ENCODE results near the gene GMDS.

The GMDS gene

GRCh38 chr6:1607516-1608221, 637.7 kb downstream of the GMDS start:
- H3K4me3 ChIP-seq (ENCODE audit: low read length): no peak overlapping the region
- peaks cover 57% of the 10 kb centered on the region for H3K27me3 ChIP-seq (replicated peaks; ENCODE audit: insufficient read depth, low read length)
- no peak overlapping the region for H3K4me2 ChIP-seq (ENCODE audit: low read depth, low read length)
- H3K4me1 ChIP-seq (ENCODE audit: low read length): no peaks in the 10 kb centered on the region
- TF ChIP-seq CTCF (IDR thresholded peaks at IDR 0.05; ENCODE audit: low read length) (no peak), EZH2 (optimal IDR thresholded peaks at IDR 0.05; ENCODE audit: low read depth, low read length) (no peak), EZH2phosphoT487 (IDR thresholded peaks at IDR 0.05; ENCODE audit: low read length) (no peak)
- no peak for DNase-seq
- no peak overlapping the region for H3K27ac ChIP-seq (ENCODE audit: low read length)
- H3K9ac ChIP-seq (ENCODE audit: low read length): no peak overlapping the region
- no peaks in the 10 kb centered on the region for H3K36me3 ChIP-seq (replicated peaks; ENCODE audit: insufficient read depth, low read length)
- no peaks in the 10 kb centered on the region for H3K79me2 ChIP-seq (ENCODE audit: low read length)
- no peaks in the 10 kb centered on the region for H3K9me3 ChIP-seq (replicated peaks; ENCODE audit: insufficient read depth, low read length)
- no peaks in the 10 kb centered on the region for H3K9me2 ChIP-seq (replicated peaks; ENCODE audit: insufficient read depth, low read length)
- no peaks in the 10 kb centered on the region for H4K20me1 ChIP-seq (ENCODE audit: insufficient read depth, low read length)
- no peaks in the 10 kb centered on the region for H3F3A ChIP-seq (ENCODE audit: insufficient read depth, low read length)
- H2AFZ ChIP-seq (ENCODE audit: low read length): no peak overlapping the region

GRCh38 chr6:1606780-1607515, 638.5 kb downstream of the GMDS start:
- Histone ChIP-seq H3K27me3 (replicated peaks; ENCODE audit: insufficient read depth, low read length) (peaks cover 64% of the 10 kb centered on the region), H3F3A (ENCODE audit: insufficient read depth, low read length) (no peaks in the 10 kb centered on the region), H3K9me3 (replicated peaks; ENCODE audit: insufficient read depth, low read length) (no peaks in the 10 kb centered on the region), H3K9me2 (replicated peaks; ENCODE audit: insufficient read depth, low read length) (no peaks in the 10 kb centered on the region), H4K20me1 (ENCODE audit: insufficient read depth, low read length) (no peaks in the 10 kb centered on the region), H3K27ac (ENCODE audit: low read length) (no peak overlapping the region), H3K4me2 (ENCODE audit: low read depth, low read length) (no peak overlapping the region), H3K9ac (ENCODE audit: low read length) (no peak overlapping the region), H2AFZ (ENCODE audit: low read length) (no peak overlapping the region), H3K4me1 (ENCODE audit: low read length) (no peaks in the 10 kb centered on the region), H3K36me3 (replicated peaks; ENCODE audit: insufficient read depth, low read length) (no peaks in the 10 kb centered on the region), H3K4me3 (ENCODE audit: low read length) (no peak overlapping the region), H3K79me2 (ENCODE audit: low read length) (no peaks in the 10 kb centered on the region)
- no peak for DNase-seq
- TF ChIP-seq EZH2 (optimal IDR thresholded peaks at IDR 0.05; ENCODE audit: low read depth, low read length): no peak
- no peak for TF ChIP-seq CTCF (IDR thresholded peaks at IDR 0.05; ENCODE audit: low read length)
- no peak for TF ChIP-seq EZH2phosphoT487 (IDR thresholded peaks at IDR 0.05; ENCODE audit: low read length)

- DNase-seq: no peak
- no peaks in the 10 kb centered on the region for H3K36me3 ChIP-seq (replicated peaks; ENCODE audit: insufficient read depth, low read length)
- no peaks in the 10 kb centered on the region for H4K20me1 ChIP-seq (ENCODE audit: insufficient read depth, low read length)
- no peaks in the 10 kb centered on the region for H3K9me3 ChIP-seq (replicated peaks; ENCODE audit: insufficient read depth, low read length)
- H3K4me3 ChIP-seq (ENCODE audit: low read length): no peak overlapping the region
- H3K4me2 ChIP-seq (ENCODE audit: low read depth, low read length): no peak overlapping the region
- H3K4me1 ChIP-seq (ENCODE audit: low read length): no peaks in the 10 kb centered on the region
- H3K27me3 ChIP-seq (replicated peaks; ENCODE audit: insufficient read depth, low read length): peaks cover 66% of the 10 kb centered on the region
- H2AFZ ChIP-seq (ENCODE audit: low read length): no peak overlapping the region
- H3K79me2 ChIP-seq (ENCODE audit: low read length): no peaks in the 10 kb centered on the region
- H3F3A ChIP-seq (ENCODE audit: insufficient read depth, low read length): no peaks in the 10 kb centered on the region
- no peaks in the 10 kb centered on the region for H3K9me2 ChIP-seq (replicated peaks; ENCODE audit: insufficient read depth, low read length)
- no peak overlapping the region for H3K27ac ChIP-seq (ENCODE audit: low read length)
- no peak overlapping the region for H3K9ac ChIP-seq (ENCODE audit: low read length)
- TF ChIP-seq EZH2 (optimal IDR thresholded peaks at IDR 0.05; ENCODE audit: low read depth, low read length): no peak
- no peak for TF ChIP-seq EZH2phosphoT487 (IDR thresholded peaks at IDR 0.05; ENCODE audit: low read length)
- TF ChIP-seq CTCF (IDR thresholded peaks at IDR 0.05; ENCODE audit: low read length): no peak
Measured at GRCh38 chr6:1605893-1606779, 639.3 kb downstream of the GMDS start.
